Cardiac fibroblast (primary cell): ENCODE measurements around the gene DOCK11.
"Not testable (repeated sequence)": the region's sequence is repeated elsewhere in the genome, so short reads cannot be mapped to it uniquely, and the experiment has no call there.

Source experiments
- DNase-seq, 2 donors: peaks; one replicate each; pipeline versions ENCODE4 v3.0.0 to v3.0.0-alpha.2; 2010; ENCODE audit warnings: low read depth in 2 of 2
- H3K4me3 ChIP-seq, 2 donors: replicated peaks in 1 of 2; 1 replicate in 1 of 2; 2 replicates in 1 of 2; pipeline ENCODE4 v1.5.1; 2011; ENCODE audit warnings: low read depth in 2 of 2, low read length in 2 of 2, mild to moderate bottlenecking in 2 of 2, moderate library complexity in 1 of 2
- CTCF ChIP-seq: IDR thresholded peaks from one replicate; pipeline ENCODE4 v1.5.1; 2011; ENCODE audit warnings: low read depth, mild to moderate bottlenecking, low read length, inconsistent platforms

Gene DOCK11

DNA sequence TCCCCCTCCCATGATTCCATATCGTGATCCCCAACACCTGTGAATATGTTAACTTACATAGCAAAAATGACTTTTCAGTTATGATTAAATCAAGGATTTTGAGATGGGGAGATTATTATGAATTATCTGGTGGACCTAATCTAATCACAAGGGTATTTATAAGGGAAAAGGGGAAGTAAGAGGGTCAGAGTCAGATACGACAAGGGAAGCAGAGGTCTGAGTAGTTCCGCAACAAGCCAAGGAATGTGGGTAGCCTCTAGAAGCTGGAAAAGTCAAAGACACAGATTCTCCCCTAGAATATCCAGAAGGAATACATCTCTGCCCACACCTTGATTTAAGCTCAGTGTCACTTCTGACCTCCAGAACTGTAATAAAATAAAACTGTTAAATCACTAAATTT is 230.8 kb downstream of the DOCK11 start:
- no peak overlapping the region for H3K4me3 ChIP-seq
- no peak for DNase-seq
- no peak for TF ChIP-seq CTCF

- DNase-seq: peak; percentile 72 to 90
- H3K4me3 ChIP-seq: peak within 1 kb of the TSS; percentile 60 to 65
- TF ChIP-seq CTCF: no peak
Measured at GRCh38 chrX:118726887-118727685, 231.5 kb downstream of the DOCK11 start, which contains the start of gene IL13RA1. Gene IL13RA1 (plus strand): TSS chrX:118727606. CDS start chrX:118727639, 33 bp downstream.

DNA sequence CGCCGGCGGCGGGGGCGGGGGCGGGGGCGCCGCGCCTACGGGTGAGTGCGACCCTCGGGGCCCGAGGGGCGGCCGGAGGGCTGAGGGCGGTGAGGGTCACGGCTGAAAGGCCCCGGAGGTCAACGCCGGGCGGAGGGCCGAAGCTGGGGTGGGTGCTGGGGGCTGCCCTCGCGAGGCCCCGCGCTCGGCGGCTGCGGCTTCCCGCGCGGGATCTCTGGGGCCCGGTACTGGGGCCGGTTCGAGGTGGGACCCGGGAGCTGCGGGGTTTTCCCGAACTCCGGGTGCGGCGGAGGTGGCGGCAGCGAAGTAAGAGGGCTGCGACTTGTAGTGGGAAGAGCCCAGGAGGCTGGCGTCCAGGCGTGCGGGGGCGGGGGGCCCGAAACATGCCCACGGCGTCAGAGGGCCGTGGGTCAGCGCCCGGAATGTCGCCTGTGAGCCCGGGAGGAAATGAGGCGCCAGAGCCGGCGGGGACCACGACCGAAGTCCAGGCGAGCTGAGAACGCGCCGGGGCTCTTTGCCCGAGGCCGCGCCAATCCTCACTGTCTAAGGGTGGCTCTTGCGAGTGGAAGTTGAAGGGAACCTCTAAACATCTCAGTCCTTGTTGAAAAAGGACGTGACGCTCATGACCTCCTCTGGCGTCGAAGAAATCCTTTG is 232.2 kb downstream of the DOCK11 start:
- TF ChIP-seq CTCF: no peak
- H3K4me3 ChIP-seq: peak overlapping the region; percentile 60 to 65
- DNase-seq: peak; percentile 20 to 56

GRCh38 chrX:118729042-118729652 is 233.5 kb downstream of the DOCK11 start:
- no peak for TF ChIP-seq CTCF
- H3K4me3 ChIP-seq: no peak overlapping the region
- no peak for DNase-seq

- no peak overlapping the region for H3K4me3 ChIP-seq
- DNase-seq: peak; percentile 75 to 82
- no peak for TF ChIP-seq CTCF
Measured at GRCh38 chrX:118730500-118731247, 235.1 kb downstream of the DOCK11 start.

- not testable (repeated sequence) for DNase-seq, H3K4me3 ChIP-seq
Measured at GRCh38 chrX:118732551-118732950, 236.9 kb downstream of the DOCK11 start.
